ENCODE data around the gene HOXA4. TPM values are rescaled to one million over a fixed set of nuclear protein-coding genes. Genes with fewer than 3 reads are reported as not detected.

HOXA4 gene
- total RNA-seq, 1 experiment from 2014 or later = 1.5 TPM

DNA sequence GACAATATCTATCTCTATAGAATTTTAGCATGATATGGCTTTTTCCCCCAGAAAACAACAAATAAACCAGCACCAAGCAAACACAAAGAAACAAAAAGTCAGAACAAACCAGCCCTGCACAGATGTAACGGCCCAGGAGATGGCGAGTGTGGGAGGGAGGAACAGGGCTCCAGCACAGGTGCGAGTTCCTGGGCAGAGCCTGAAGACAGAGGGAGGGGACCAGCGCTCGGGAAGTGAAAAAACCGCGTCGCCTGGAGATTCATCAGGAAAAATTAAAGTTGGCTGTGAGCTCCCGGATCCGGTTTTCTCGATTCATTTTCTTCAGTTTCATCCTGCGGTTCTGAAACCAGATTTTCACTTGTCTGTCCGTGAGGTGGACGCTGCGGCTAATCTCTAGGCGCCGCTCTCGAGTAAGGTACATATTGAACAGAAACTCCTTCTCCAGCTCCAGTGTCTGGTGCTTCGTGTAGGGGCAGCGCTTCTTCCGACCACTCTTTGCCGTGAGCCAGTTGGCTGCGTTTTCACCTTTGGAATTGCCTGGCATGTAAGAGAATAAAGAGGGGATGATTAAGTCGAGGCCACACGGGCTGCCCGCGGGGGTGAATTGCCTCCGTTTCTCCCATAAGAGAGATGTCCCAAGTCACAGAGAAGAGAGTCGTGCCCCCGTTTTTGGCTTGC is 41.2 kb upstream of the HOXA4 start:
- no peaks in the 10 kb centered on the region for H3K27me3 ChIP-seq

DNA sequence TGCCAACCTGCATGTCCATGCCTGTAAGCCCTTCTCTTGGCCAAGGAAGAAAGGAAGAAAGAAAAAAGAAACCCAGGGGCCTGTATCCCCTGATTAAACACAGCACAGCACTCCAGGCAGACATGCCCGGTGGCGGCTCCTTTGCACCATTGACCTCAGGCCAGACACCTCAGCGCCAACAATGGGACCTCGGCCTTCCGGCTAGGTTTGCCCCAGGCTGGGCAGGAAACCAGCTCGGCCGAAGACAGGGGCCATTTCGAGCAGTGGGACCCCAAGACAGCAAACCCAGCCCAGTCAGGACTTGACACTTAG is 40.7 kb upstream of the HOXA4 start:
- Histone ChIP-seq H3K36me3 (peaks cover 31% of the 10 kb centered on the region), H3K27me3 (no peaks in the 10 kb centered on the region), H3K9me3 (no peaks in the 10 kb centered on the region), H3K4me3 (peak overlapping the region; percentile 62)
- peak; percentile 73 for DNase-seq

More for the DNA sequence above, 41.2 kb upstream of the HOXA4 start:
- Histone ChIP-seq H3K36me3 (peaks cover 34% of the 10 kb centered on the region), H3K4me3 (peak overlapping the region; percentile 62), H3K9me3 (no peaks in the 10 kb centered on the region)
- peak; percentile 39 for DNase-seq

DNA sequence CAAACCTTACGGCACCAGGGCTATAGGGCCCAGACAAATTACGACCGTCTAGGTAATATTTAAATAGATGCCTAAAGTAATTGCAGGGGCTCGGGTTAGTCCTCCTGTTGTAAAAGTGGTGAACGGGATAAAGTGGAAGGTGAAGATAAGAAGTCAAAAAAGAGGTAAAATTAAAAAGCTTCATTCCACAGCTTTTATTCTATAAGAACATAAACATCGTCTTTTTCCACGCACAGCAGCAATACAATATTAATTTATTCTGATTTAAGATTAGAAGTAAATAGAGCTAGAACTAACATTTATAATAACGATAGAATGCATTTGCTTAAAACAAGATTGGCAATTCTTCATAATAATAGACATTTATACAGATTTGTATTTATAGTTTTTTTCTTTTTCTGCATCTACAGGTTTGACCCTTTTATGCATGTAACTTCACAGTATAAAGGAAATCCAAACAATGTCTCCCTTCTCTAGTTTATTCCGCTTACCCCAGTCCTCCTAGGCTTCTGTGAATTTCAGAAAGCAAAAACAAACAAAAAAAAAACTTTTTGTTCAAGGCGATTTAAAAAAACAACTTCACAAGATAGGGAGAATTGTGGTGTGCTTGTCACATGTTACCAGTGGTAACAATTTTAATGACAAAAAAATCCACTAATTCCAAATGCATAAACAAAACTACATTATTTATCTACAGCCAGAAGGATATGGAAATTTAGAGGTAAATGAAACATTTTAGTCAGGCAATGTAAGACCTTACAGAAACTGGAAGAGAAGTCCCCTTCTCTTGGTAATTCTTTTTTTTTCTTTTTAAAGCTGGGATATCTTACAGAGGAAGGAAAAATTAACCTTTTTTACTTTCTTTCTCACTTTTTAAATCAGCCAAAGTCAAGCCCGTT is 40.1 kb upstream of the HOXA4 start:
- H3K9me3 ChIP-seq = no peaks in the 10 kb centered on the region
- no peaks in the 10 kb centered on the region for H3K27me3 ChIP-seq
- no peak for DNase-seq
- peak overlapping the region; percentile 62 for H3K4me3 ChIP-seq
- H3K36me3 ChIP-seq = peaks cover 31% of the 10 kb centered on the region

DNA sequence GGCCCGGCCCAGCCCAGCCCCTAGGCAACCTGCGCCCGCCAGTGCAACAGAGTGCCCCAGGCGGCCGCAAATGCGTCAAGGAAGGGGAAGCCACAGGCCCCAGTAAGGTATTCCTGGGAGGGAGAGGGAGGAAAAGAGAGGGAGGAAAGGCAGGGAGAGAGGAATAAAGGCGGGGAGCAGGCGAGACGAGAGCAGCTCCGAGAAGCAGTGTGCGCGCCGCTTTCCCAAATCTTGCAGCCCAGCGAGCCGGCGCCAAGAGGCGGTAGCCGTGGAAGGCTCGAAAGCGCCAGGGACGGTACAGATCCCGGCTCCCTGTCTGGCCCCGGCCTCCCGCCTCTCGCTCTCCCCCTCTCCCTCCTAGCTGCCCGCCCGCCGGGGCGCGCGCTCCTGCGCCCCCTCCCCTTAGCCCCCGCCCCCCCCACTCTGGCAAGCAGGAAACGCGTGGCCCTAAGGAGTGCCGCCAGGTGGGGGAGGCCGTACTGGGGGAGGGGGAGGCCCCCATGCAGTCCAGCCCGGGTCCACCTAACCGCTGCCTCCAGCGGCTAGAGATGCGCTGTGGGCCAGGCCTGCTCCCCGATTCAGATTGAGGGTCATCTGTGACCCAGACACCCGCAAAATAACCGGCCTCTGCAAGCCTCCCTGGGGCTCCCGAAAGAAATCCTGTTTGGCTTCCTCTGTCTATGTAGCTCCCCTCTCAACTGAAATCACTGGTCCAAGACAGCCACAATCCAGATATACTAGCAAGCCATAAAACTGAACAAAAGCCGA is 39.3 kb upstream of the HOXA4 start:
- Histone ChIP-seq H3K4me3 (peak overlapping the region; percentile 62), H3K9me3 (no peaks in the 10 kb centered on the region), H3K36me3 (peaks cover 35% of the 10 kb centered on the region), H3K27me3 (no peaks in the 10 kb centered on the region)
- DNase-seq = peak; percentile 69

DNA sequence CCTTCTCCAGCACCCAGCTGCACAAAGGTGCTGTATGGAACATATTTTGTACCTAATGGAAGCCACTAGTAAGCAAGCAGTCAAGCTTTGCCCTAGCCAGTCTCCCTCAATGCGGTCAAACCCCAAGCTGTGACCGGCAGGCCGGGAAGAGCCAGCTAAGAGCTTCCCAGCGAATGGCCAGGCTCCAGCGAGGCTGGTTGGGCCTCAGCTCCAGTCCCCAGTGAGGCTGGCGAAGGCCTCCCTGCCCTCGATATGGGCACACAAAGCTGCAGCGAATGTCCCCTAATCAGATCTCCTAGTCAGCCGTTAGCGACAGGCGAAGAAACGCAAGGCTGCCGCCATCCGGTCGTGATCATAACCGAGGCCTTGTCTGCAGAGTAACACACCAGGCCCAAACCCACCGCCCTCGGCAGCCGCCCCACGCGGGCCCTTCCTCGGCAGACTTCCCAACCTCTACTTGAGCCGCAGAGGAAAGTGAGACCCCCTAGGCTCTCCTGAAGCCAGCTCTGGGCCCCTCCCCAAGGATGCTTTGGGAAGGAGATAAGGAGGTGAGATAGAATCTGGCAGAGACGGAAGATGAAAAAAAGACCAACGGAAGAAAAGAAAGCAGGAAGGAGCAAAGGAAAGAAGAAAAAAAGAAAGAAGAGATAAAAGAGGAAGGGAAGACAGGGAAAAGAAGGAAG is 37.8 kb upstream of the HOXA4 start:
- peak; percentile 71 for DNase-seq
- H3K36me3 ChIP-seq = peaks cover 50% of the 10 kb centered on the region
- H3K9me3 ChIP-seq = no peaks in the 10 kb centered on the region
- H3K4me3 ChIP-seq = peak overlapping the region; percentile 62
- no peaks in the 10 kb centered on the region for H3K27me3 ChIP-seq

DNA sequence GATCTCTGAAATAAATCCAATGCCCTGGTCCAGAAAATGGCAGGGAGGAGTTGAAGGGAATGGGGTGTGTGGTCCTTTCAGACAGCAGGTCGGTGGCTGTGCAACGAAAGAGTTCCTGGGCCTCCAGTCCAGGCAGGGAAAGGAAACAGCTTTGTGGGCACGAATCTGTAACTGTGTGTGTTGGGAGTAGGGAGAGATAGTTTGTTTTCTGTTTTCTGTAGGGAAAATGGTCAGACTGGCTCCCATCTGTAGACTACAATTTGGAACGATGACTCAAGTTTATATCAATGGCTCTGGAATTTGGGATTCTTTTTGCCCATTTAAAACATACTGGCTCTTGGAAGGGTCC is 37.3 kb upstream of the HOXA4 start:
- Histone ChIP-seq H3K36me3 (peaks cover 55% of the 10 kb centered on the region), H3K27me3 (no peaks in the 10 kb centered on the region), H3K9me3 (no peaks in the 10 kb centered on the region), H3K4me3 (peak overlapping the region; percentile 62)
- DNase-seq = peak; percentile 53

DNA sequence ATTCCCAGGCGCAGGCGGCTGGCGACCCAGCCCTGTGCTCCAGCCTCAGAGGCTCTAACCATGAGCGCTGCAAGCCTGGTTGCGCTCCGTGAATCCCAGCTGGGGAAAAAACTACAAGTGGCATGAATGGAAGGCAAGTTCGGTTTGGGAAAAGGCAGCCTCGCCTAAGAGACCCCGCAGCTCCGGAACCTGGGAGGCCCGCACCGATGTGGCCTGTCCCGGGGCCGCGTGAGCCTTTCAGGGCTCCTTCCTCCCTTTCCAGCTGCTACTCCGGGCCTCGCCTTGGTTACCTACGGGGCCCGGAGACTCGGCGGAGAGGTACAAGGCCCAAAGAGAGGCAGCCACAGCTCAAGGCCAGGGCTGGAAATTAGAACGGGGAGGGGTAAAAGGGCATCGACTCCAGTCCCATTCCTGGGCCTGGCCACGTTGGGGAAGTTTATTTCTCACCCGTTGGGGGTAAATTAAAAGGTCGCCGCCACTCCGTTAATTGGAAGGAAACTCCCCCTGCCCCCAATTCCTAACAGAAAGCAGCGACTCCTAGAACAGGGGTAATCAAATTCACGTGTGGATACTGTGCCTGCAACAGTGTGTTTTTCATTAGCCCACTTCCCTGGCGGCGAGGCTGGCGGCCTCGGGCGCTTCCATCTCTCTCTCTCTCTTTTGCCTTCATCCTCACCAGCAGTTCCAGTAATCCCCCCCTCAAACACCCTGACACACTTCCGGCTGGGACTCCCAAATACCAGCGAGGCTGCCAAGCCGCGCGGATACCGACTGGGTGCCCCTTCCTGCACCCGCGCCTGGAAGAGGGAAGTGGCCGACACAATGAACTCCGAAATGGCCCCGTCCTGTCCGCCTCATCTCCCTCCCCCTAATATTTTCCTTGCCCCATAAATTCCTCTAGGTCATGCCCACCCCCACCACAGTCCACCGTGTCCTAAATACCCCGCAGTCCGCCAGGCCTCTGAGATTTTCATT is 36.3 kb upstream of the HOXA4 start:
- H3K36me3 ChIP-seq = peaks cover 62% of the 10 kb centered on the region
- peak overlapping the region; percentile 62 for H3K4me3 ChIP-seq
- DNase-seq = peak; percentile 94
- H3K9me3 ChIP-seq = no peaks in the 10 kb centered on the region
- H3K27me3 ChIP-seq = no peaks in the 10 kb centered on the region

DNA sequence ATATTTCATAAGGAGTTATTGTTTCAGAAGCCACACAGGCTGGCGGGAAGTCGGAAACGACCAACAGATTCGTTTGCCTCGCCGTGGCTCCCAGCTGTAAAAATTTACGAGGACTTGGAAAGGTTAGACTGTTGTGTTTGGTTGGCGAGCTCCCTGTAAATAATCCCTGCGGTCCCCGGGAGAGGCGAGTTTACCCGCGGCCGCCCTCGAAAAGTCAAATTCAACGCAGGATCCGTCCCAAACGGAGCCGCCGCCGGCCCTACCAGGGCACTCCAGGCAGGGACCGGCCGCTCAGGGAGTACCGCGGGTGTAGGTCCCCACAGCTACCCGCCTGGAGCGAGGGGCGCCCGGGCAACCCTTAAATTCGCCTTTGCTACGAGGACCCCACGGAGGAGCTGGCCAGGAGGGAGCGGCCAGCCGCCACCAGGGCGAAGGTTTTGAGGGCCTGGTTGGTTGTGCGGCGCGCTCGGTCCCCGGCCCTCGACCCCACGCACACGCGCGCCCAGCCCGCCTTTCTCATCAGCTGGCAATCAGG is 35.5 kb upstream of the HOXA4 start:
- Histone ChIP-seq H3K9me3 (no peaks in the 10 kb centered on the region), H3K27me3 (no peaks in the 10 kb centered on the region), H3K36me3 (peaks cover 56% of the 10 kb centered on the region), H3K4me3 (peak overlapping the region; percentile 62)
- DNase-seq = peak; percentile 43

DNA sequence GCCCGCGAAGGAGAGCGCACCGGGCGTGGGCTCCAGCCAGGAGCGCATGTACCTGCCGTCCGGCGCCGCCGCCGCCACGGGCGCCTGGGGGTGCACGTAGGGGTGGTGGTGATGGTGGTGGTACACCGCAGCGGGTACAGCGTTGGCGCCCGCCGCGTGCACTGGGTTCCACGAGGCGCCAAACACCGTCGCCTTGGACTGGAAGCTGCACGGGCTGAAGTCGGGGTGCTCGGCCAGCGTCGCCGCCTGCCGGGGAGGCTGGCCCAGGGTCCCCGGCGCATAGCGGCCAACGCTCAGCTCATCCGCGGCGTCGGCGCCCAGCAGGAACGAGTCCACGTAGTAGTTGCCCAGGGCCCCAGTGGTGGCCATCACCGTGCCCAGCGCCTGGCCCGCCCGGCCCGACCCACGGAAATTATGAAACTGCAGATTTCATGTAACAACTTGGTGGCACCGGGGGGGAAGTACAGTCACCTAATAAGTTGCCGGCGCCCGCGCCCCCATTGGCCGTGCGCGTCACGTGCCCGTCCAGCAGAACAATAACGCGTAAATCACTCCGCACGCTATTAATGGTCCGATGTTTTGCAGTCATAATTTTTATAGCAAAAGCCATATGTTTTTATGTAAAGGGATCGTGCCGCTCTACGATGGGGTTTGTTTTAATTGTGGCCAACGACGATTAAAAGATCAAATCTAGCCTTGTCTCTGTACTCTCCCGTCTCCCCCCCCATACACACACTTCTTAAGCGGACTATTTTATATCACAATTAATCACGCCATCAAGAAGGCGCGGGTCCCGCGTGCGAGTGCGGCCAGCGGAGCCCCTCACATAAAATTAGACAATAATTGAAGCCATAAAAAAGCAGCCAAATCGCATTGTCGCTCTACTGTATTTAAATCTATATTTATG is 34.8 kb upstream of the HOXA4 start, which contains the start of gene HOXA9:
TSS of gene HOXA9 (minus strand) at position 449 of the 907 bp plus-strand sequence. CDS start at position 369, 80 bp downstream.
- no peaks in the 10 kb centered on the region for H3K9me3 ChIP-seq
- H3K27me3 ChIP-seq = no peaks in the 10 kb centered on the region
- H3K4me3 ChIP-seq = peak within 1 kb of the TSS; percentile 62
- H3K36me3 ChIP-seq = peaks cover 51% of the 10 kb centered on the region
- peak; percentile 95 for DNase-seq

DNA sequence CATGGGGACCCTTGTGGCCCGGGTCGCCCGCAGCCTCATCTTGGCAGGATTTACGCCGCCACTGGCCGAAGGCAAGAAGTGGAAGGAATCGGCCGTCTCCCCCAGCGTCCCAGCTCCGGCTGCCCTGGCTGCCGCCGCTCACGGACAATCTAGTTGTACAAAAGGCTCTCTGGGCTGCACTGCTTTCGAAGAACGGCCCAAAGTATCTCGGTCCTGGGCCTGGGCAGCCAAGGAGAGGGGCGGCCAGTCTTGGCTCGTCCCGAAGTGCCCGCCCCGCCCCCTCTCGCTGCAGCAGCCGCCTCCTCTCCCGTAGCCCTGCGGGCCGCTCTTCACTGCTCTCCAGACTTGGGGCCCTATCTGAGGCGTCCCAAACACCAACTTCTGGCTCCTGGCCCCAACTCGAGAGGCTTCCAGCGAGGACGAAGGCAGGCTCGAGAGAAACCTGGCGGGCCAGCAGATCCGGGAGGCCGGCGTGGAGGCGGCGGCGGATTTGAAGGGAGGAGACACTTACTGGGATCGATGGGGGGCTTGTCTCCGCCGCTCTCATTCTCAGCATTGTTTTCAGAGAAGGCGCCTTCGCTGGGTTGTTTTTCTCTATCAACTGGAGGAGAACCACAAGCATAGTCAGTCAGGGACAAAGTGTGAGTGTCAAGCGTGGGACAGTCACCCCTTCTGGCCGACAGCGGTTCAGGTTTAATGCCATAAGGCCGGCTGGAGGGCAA is 34.0 kb upstream of the HOXA4 start:
- no peaks in the 10 kb centered on the region for H3K9me3 ChIP-seq
- H3K27me3 ChIP-seq = no peaks in the 10 kb centered on the region
- DNase-seq = peak; percentile 56
- peaks cover 50% of the 10 kb centered on the region for H3K36me3 ChIP-seq
- H3K4me3 ChIP-seq = peak overlapping the region; percentile 62

DNA sequence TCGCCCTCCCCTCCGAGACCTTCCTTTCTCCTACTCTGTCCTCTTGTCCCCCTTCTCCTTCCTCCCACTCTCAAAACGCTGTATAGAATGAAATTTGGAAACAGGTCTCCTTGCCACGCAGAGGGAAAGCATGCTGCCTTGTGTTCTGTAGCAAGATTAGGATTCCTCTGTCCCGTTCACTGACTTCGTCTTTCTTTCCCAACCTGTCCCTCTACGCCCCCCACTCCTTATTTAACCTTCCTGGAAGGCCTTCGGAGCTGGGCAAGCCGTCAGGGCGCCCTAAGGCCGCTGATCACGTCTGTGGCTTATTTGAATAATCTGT is 33.4 kb upstream of the HOXA4 start:
- no peaks in the 10 kb centered on the region for H3K27me3 ChIP-seq
- H3K4me3 ChIP-seq = peak overlapping the region; percentile 62
- DNase-seq = no peak
- no peaks in the 10 kb centered on the region for H3K9me3 ChIP-seq
- H3K36me3 ChIP-seq = peaks cover 48% of the 10 kb centered on the region

DNA sequence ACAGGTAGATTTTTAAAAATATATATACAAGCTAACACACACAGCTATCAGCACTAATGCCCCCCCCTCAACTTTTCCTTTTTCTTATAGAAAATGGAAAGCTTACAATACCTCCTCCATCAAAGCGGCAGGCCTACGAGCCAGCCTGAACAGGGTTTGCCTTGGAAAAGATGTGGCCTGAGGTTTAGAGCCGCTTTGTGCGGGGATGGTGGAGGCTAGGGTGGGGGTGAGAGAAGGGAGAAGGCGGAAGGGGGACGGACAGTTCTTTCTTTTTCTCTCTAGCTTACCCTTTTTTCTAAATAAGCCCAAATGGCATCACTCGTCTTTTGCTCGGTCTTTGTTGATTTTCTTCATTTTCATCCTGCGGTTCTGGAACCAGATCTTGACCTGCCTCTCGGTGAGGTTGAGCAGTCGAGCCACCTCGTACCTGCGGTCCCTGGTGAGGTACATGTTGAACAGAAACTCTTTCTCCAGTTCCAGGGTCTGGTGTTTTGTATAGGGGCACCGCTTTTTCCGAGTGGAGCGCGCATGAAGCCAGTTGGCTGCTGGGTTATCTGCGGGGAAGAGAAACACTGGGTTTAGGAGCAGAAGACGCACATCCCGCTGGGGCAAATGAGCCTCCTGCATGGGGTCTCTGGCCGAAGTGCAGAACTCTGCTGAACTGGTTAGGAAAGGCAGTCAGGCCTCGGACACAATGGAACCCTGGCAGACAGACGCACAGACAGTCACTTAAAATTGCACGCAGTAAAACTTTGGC is 32.9 kb upstream of the HOXA4 start:
- Histone ChIP-seq H3K4me3 (peak overlapping the region; percentile 62), H3K9me3 (no peaks in the 10 kb centered on the region), H3K27me3 (no peaks in the 10 kb centered on the region), H3K36me3 (peaks cover 44% of the 10 kb centered on the region)
- no peak for DNase-seq

DNA sequence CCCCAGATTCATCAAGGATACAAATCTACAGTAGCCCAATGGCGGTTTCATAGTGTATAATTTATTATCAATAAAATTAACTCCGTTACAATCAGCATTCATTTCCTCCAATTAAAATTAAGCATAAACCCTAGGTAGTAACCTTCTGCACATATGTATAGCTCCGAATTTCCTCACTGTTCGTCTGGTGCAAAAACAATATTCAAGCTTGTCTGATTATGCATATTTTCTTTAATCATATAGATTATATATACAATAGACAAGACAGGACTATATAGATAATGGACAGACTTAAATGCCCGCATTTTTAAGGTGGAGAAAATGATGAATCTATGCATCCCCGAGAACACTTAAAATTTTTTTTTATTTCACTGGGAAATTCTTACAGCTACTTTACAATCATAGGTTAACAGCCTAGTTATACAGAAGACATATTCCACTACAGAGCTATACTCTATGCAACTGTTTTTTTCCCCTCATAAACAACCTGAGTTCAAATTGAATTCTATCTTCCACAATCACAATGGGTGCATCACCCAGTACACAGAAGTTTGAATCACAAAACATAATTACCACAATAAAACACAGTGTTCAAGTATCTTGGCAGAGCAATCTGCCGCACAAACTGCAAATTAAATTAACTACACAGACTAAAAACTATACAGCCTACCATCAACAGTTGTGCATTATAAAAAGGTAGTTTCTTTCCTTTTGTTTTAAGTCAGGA is 32.2 kb upstream of the HOXA4 start:
- H3K4me3 ChIP-seq = peak overlapping the region; percentile 62
- H3K36me3 ChIP-seq = peaks cover 43% of the 10 kb centered on the region
- H3K27me3 ChIP-seq = no peaks in the 10 kb centered on the region
- H3K9me3 ChIP-seq = no peaks in the 10 kb centered on the region
- no peak for DNase-seq
